ENCODE results near the gene ACSF2.

Gene ACSF2

DNA sequence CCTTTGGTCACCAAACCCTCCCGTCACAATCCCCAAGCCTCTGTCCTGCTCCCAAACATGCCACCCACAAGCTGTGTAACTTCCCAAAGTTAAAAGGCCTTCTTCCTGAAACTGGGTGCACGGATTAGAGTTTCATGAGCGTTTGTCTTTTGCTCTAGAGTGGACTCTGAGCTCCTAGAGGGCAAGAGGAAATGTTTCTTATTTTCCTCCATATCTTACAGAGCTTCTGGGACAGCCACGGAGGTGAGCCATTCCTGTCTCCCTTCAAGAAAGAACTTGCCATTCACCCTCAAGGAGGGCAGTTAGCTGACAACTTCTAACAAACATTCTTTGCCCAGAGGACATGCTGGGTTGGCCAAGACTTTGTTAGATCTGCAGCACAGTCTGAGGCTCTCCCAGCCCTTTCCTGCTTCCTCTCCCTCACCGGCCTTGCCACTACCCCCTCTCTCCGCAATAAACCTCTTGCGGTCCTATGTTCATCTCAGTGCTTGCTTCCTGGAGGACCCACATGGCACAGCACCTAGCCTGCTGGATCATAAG lies 79.6 kb downstream of the ACSF2 start:
- no peak for DNase-seq

DNA sequence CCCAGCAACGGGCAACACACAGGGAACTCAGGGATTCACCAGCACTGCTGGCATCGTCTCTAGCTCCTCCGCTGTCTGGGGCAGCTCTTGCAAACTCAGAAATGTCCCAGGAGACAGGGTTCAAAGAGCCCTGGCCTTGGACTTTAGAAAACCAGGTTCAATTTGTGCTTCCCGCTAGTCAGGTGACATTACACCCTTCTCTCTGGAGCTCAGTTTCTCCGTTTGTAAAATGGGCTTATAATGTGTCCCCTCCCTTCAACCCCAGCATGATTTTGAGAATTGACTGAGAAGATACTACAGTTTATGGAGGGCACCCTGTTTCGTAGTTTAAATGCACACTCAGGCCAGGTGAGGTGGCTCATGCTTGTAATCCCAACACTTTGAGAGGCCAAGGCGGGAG lies 80.3 kb downstream of the ACSF2 start:
- DNase-seq = no peak

DNA sequence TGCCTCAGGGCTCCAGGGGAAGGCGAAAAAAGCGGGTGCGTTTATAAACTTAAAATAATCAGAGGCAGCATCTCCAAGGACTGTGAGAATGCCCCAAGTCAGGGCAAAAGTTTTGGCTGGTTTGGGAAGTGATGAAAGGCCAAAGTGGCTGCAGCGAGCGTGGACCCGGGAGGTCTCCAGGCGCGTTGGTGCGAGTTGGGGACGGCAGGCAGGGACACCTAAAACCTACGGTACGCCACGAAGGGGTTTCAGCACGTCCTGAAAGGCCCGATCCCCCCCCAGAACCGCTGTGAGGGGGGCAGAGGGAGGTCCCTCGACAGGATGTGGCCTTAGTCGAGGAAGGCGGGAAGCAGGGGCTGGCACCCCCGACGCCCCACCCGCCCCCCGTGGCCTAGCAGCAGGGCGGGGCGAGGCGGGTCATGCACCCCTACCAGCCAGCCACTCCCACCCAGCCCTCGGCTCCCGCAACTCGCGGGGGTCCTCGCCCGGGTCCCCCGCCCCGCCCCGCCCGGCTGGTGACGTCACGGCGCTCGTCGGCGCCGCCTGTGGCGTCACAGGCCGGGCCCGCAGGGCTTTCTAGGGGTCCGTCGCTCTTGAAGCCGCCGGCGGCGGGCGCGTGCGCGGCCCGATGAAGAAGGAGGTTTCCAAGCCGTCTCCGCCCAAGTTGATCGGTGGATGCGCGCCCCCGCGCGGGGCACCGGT lies 82.0 kb downstream of the ACSF2 start, which contains the start of gene MYCBPAP:
Gene MYCBPAP, plus strand, starts transcription at position 569 of the 702 bp plus-strand sequence. CDS start 236 bp downstream, outside the sequence.
- peak; percentile 74 for DNase-seq

DNA sequence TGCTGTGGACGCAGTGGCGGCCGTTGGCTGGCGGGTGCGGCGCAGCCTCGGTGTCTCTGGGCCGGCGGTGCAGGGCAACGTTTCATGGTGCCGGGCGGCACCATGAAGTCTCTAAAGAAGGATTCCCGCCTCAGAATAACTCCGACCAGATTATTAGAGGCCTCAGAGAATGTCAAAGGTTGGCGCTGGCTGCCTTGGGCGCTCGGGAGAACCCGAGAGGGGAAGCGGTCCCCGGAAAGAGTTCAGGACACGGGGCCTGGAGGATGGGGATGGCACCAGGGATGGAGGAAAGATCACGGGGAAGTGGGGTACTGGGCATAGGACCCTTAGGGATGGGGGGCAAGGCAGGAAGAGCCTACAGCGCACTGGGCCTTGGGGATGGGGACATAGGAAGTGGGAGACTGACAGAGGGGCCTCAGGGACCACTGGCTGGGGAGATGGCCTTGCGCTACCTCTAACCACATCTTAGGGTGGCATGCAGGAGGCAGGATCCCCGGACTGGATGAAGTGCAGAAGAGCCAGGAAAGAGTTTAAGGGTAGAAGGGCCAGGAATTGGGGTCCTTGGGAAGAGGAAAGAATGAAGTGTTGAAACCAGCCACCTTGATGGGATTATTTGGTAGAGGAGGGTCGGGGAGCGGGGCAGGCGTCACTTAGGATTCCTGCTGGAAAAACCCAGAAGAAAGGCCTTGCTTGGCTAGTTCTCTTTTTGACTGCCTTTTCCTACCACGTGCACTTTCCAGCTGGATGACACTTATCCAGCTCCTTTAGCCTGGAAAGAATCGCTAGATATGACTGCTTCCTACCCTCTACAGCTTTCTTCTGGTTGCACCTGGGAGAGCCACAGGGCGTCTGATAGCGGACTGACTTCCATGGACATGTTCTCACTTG lies 82.8 kb downstream of the ACSF2 start:
- DNase-seq = no peak

DNA sequence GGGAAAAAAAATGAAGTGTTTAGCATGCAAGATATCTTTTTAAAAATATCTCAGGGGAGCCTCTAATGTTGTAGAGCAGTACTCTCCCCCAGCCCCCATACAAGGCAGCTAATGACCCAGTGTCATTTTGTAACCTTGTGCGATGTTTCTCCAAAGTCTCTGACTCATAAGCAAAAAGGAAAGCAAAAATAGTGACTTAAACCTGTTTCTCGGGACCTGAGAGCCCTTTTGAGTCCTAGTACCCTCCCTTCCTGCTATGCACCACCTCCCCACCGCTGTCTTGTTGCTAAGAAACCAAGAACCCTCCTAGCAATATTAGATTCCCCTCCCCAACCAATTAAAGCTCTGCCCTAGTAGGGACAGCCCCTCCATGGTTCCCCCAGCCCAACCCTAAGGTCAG lies 85.0 kb downstream of the ACSF2 start:
- DNase-seq = peak; percentile 38

DNA sequence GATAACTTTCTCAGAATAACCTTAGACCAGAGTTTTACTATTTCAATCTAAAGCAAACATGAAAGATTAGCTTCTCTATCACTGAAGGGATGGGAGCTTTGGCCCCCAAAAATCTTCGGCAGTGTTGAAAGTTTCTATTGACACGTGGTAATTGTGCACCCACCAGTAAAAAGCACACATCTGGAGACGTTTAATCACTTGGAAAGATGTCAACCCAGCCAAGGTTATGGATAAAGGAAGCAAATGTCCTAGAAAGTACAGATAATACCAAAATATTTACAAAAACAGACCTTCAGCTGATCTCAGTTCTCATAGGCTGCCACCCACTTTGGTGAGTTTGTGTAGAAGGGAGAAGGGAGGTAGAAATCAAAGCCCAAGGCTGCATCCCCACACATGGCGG lies 87.5 kb downstream of the ACSF2 start:
- no peak for DNase-seq

DNA sequence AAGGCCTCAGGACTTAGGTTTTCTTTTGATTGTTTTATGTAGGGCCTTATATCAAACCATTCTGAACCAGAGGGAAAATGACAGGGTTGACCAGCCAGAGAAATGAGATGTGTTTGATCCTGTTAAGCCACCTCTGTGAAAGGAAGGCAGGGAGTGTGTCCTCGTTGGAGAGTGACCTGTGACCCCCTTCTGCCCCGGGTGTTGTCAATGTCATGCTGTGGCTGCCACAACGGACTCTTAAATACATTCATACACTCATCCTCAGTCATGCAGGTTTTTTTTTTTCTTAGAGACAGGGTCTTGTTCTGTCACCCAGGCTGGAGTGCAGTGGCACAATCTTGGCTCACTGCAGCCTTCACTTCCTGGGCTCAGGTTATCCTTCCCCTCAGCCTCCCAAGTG lies 88.4 kb downstream of the ACSF2 start:
- no peak for DNase-seq

DNA sequence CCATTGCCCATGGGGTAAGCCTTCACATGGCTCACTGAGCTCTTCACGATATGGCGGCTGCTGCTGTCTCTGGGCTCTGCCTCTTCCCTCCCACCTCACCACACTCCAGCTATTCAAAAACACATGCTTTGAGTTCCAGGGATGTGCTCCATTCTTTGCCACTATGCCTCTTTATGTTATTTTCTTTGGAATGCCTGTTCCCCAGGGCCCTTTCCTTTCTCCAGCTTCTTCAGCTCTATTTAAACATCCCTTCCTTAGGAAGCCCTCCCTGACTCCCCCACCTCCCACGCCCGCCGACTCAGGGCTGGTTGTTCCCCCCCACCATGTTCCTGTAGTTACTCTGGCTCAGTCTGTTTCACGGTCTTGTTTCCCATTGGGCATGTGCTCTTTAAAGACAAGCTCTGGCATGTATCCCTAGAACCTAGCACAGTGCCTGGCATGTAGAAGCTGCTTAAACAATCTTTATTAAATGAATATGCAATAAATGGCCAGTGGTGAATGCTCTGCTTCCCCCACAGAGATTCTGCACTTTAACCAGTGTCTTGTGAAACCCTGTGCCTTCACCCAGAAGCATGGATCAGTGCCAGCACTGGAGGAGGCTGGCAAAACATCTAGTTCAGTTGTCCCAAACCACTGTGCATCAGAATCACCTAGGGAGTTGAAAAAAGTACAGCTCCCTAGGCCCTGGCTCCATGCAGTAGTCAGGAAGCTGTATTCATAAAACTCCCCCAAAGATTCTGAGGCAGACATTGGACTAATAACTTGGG lies 89.1 kb downstream of the ACSF2 start:
- no peak for DNase-seq

DNA sequence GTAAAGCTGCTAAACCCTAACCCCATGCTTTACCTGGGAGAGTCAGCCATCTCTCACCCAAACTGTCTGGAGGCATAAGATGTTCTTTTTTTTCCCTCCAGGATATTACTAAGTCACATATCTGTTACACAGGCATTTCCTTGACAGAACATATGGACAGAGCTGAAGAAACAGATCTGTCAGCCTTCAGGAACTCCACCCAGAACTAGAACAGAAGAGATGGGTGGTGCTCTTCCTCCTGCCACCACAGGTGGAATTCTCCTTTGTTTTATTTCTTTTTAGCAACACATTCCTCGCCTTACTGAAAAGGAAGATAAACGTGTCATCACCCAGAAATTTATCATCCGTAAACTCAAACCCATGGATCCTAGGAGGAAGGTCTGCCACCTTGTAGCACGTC lies 91.0 kb downstream of the ACSF2 start:
- no peak for DNase-seq

DNA sequence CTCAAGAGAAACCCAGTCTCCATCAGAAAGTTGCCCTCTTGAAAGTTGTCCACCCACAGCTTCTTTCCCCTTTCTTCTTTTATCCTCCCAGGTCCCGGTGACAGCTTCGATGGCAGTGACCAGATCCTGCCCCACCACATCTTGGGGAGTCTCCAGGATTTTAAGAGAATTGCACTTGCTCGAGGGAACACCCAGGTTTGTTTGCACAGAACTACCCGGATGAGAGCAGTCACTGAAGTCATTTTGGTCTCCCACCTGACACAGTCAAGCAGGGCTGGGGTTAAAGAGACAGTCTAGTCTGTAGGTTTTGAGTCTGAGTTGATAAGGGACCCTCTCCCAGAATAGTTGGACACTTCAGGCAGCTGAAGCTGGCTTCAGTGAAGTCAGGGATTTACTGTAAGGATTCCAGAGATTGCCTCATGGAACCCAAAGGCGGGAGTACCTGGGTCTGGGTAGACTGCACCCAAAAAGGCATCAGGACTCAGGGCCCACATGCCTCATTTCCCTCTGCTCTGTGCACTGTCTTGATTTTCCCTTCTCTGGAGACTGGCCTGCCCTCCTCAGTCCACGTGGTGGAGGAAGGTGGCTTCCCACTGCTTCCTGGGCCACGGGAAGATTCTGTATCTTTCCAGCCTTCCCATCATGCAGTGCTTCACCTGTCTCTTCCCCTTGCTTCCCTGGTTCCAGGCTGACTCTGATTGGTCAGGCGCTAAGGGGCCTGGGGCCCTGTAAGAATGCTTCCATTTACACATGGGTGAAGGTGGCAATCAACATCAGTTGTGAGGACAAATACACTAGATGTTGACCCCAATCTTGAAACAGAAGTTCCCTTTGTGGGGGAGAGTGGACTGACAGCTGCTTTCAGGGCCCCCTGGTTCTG lies 91.7 kb downstream of the ACSF2 start:
- DNase-seq = no peak

DNA sequence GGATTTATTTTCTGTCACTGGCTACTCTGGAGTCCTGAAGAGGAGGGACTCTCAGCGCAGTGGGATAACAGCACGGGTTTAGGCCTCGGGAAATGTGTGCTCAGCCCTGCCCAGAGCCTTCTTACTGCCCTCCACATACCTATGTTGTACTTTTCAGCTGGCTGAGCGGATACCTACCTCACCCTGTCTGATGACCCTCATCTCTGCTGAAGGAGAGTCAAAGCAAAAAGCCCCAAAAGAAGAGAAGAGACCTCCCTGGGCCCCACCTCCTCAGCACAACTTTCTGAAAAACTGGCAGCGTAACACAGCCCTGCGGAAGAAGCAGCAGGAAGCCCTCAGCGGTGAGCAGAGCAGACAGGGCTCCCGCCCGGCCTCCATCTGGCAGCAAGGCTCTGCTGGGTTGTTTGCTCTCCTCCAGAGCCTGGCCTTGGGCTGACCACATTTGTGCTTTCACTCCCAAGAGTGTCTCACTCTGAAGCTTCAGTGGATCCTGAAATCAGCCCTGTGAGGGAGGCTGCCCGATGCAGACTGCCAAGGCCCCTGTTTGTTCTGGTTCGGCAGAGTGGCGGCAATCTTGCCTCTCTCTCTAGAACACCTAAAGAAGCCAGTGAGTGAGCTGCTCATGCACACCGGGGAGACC lies 92.5 kb downstream of the ACSF2 start:
- DNase-seq = no peak

DNA sequence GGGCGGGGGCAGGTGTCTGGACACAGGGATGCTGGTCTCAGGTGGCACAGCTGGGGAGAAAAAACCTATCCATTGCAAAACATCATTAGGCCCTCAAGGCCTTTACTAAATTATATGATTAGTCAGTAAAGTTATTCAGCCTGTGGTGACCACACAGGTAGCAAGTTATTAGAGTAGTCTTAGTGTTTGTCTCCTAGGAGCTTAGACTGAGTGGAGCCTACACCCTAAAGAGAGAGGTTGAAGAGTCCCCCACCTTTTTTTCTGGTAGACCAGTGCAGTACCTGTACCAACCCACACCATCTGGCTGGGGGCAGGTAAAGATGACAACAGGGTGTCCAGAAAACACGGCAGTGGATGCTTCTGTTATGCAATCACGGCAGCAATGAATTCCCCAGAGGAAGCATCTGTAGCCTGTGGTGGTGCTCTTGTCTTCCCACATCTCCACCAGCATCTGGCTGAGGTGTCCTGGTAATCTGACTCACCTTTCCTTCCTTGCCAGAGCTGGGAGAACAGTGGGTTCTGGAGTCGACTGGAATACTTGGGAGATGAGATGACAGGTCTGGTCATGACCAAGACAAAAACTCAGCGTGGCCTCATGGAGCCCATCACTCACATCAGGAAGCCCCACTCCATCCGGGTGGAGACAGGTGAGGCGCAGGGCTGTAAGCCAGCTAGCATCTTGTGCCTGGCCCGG lies 93.3 kb downstream of the ACSF2 start:
- DNase-seq = no peak

DNA sequence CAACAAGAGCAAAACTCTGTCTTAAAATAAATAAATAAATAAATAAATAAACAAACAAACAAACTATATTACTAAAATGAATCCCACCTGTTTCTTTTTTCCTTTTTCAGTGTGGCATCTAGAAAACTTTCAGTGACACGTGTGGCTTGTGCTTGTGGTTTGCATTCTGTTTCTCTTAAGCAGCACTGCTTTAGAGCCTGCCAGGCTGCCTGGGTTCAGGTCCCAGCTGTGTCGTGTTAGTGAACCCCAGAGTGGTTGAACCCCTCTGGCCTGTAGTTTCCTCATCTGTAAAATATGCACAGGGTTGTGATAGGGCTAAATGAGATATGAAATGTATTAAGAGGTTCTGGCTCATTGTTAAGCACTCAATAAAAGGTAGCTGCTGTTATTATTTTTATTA lies 94.5 kb downstream of the ACSF2 start:
- DNase-seq = no peak

DNA sequence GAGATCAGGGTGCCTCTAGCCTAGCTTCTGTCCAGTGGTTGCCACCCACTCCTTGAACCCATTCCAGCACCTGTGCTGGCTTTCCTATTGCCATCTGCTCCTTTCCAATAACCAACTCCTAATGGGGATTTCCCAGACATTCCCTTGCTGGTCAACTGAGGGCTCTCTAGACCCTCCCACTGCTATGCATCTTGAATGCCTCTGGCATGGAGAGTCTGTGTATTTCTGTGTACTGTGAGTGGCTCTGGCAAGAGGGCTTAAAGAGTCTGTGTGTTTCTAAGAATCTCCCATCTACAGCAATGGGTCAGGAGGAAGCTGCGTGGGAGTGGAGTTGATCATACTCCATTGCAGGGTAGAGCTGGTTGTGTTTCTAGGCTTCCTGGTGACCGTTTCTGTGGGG lies 95.5 kb downstream of the ACSF2 start:
- no peak for DNase-seq

DNA sequence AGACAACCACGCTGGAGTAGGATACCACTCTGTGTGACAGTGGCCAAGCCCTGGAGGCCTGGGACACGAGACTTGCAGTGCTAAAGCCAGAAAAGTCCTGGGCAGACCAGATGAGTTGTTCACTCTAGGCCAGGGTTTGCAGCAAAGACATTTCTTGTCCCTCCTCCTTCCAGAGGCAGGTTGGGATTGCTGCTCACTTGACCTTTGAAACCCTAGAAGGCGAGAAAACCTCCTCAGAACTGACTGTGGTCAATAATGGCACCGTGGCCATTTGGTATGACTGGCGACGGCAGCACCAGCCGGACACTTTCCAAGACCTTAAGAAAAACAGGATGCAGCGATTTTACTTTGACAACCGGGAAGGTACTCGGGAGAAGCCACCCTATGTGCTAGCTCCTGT lies 96.7 kb downstream of the ACSF2 start:
- no peak for DNase-seq

DNA sequence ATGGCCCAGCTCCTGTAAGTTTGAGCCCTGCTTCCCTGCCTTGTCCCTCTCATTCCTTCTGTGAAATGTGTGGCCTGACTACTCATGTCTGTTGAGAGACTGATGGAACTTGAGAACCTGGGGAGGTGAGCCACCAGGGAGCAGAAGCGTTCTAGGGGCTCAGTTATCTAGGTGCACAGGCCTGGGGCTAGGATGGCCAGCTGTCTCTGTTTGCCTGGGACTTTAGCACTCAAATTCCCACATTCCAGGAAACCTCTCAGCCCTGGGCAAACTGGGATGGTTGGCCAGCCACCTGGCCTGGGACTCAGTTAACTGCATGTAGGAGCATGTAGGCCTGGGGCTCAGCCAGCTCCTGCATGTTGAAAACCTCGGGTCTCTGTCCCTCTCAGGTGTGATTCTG lies 97.2 kb downstream of the ACSF2 start:
- DNase-seq = no peak

Measured in stimulated activated CD4-positive, alpha-beta T cell treated with anti-CD3 and anti-CD28 coated beads, Interleukin-12 subunit alpha, Interleukin-12 subunit beta, amount 100 ng/mL, for 4 hours (primary cell).